Measurements from ENCODE around the gene RASGRF2.
"Not testable (repeated sequence)": the region's sequence is repeated elsewhere in the genome, so short reads cannot be mapped to it uniquely, and the experiment has no call there.

Gene RASGRF2

GRCh38 chr5:81234299-81234698 lies 274.1 kb downstream of the RASGRF2 start:
- DNase-seq (ENCODE audit: low read depth in 2 of 3, low spot score in 1 of 3), result no peak

- no peak for DNase-seq (ENCODE audit: low read depth in 2 of 3, low spot score in 1 of 3)
Measured at GRCh38 chr5:81234801-81235200, 274.6 kb downstream of the RASGRF2 start.

GRCh38 chr5:81235287-81236072 lies 275.3 kb downstream of the RASGRF2 start:
- no peak for DNase-seq (ENCODE audit: low read depth in 2 of 3, low spot score in 1 of 3)

GRCh38 chr5:81238460-81238859 lies 278.3 kb downstream of the RASGRF2 start:
- DNase-seq (ENCODE audit: low read depth in 2 of 3, low spot score in 1 of 3), result no peak

- no peak for DNase-seq (ENCODE audit: low read depth in 2 of 3, low spot score in 1 of 3)
Measured at GRCh38 chr5:81239613-81240012, 279.4 kb downstream of the RASGRF2 start.

GRCh38 chr5:81241001-81241400 lies 280.8 kb downstream of the RASGRF2 start:
- no peak for DNase-seq (ENCODE audit: low read depth in 2 of 3, low spot score in 1 of 3)

- no peak for DNase-seq (ENCODE audit: low read depth in 2 of 3, low spot score in 1 of 3)
Measured at GRCh38 chr5:81241961-81242648, 281.9 kb downstream of the RASGRF2 start.

GRCh38 chr5:81242906-81243436 lies 282.8 kb downstream of the RASGRF2 start:
- no peak for DNase-seq (ENCODE audit: low read depth in 2 of 3, low spot score in 1 of 3)

GRCh38 chr5:81244451-81244850 lies 284.3 kb downstream of the RASGRF2 start:
- DNase-seq (ENCODE audit: low read depth in 2 of 3, low spot score in 1 of 3), result no peak

- DNase-seq (ENCODE audit: low read depth in 2 of 3, low spot score in 1 of 3), result no peak
Measured at GRCh38 chr5:81245871-81246235, 285.7 kb downstream of the RASGRF2 start.

GRCh38 chr5:81246697-81247096 lies 286.5 kb downstream of the RASGRF2 start:
- DNase-seq (ENCODE audit: low read depth in 2 of 3, low spot score in 1 of 3), result no peak

- DNase-seq (ENCODE audit: low read depth in 2 of 3, low spot score in 1 of 3), result no peak
Measured at GRCh38 chr5:81247441-81247972, 287.3 kb downstream of the RASGRF2 start.

GRCh38 chr5:81249240-81249639 lies 289.1 kb downstream of the RASGRF2 start:
- no peak for DNase-seq (ENCODE audit: low read depth in 2 of 3, low spot score in 1 of 3)

- DNase-seq (ENCODE audit: low read depth in 2 of 3, low spot score in 1 of 3), result no peak
Measured at GRCh38 chr5:81250004-81250403, 289.8 kb downstream of the RASGRF2 start.

- no peak for DNase-seq (ENCODE audit: low read depth in 2 of 3, low spot score in 1 of 3)
Measured at GRCh38 chr5:81251922-81252321, 291.8 kb downstream of the RASGRF2 start.

GRCh38 chr5:81252904-81253303 lies 292.7 kb downstream of the RASGRF2 start:
- no peak for DNase-seq (ENCODE audit: low read depth in 2 of 3, low spot score in 1 of 3)

- no peak for DNase-seq (ENCODE audit: low read depth in 2 of 3, low spot score in 1 of 3)
Measured at GRCh38 chr5:81253875-81254274, 293.7 kb downstream of the RASGRF2 start.

- no peak for DNase-seq (ENCODE audit: low read depth in 2 of 3, low spot score in 1 of 3)
Measured at GRCh38 chr5:81254886-81255559, 294.9 kb downstream of the RASGRF2 start.

GRCh38 chr5:81256766-81257165 lies 296.6 kb downstream of the RASGRF2 start:
- no peak for DNase-seq (ENCODE audit: low read depth in 2 of 3, low spot score in 1 of 3)

GRCh38 chr5:81262796-81263195 lies 302.6 kb downstream of the RASGRF2 start:
- DNase-seq (ENCODE audit: low read depth in 2 of 3, low spot score in 1 of 3), result not testable (repeated sequence)

GRCh38 chr5:81265101-81265500 lies 304.9 kb downstream of the RASGRF2 start:
- no peak for DNase-seq (ENCODE audit: low read depth in 2 of 3, low spot score in 1 of 3)
